ENCODE measurements around the gene ITPR1.

Gene ITPR1

GRCh38 chr3:4839278-4839677 lies 346.1 kb downstream of the ITPR1 start:
- POLR2A ChIA-PET: no interaction called here
- CTCF ChIA-PET: interaction anchor here (0.7 to 0.9 kb wide), 2 partner anchors 14 to 69 kb away, joined by 3 to 4 read pairs; no protein-coding TSS in a partner anchor
- no peak for DNase-seq (ENCODE audit: extremely low spot score)
- TF ChIP-seq FOXA1 (IDR thresholded peaks at IDR 0.05) (no peak), ARNT (IDR thresholded peaks at IDR 0.05) (no peak), ZNF384 (IDR thresholded peaks at IDR 0.05) (no peak), BHLHE40 (IDR thresholded peaks at IDR 0.05; ENCODE audit: borderline replicate concordance) (no peak), SUZ12 (IDR thresholded peaks at IDR 0.05) (no peak)

- POLR2A ChIA-PET: no interaction called here
- CTCF ChIA-PET: no interaction called here
Observed at GRCh38 chr3:4841225-4841624, 348.1 kb downstream of the ITPR1 start.

GRCh38 chr3:4841776-4842440 lies 348.8 kb downstream of the ITPR1 start:
- POLR2A ChIA-PET: no interaction called here
- no peak for TF ChIP-seq PKNOX1 (IDR thresholded peaks at IDR 0.05)

More at GRCh38 chr3:4841225-4841624, 348.1 kb downstream of the ITPR1 start:
- TF ChIP-seq FOXK2 (IDR thresholded peaks at IDR 0.05) (no peak), ARNT (IDR thresholded peaks at IDR 0.05) (no peak), TARDBP (IDR thresholded peaks at IDR 0.05) (no peak), ELF4 (IDR thresholded peaks at IDR 0.05) (no peak), FOXM1 (IDR thresholded peaks at IDR 0.05; ENCODE audit: borderline replicate concordance) (no peak), NFRKB (IDR thresholded peaks at IDR 0.05) (no peak), HDGF (IDR thresholded peaks at IDR 0.05; ENCODE audit: borderline replicate concordance) (no peak), PKNOX1 (IDR thresholded peaks at IDR 0.05) (no peak), SP1 (IDR thresholded peaks at IDR 0.05) (no peak)
- DNase-seq (ENCODE audit: extremely low spot score): no peak

GRCh38 chr3:4843619-4844018 lies 350.5 kb downstream of the ITPR1 start:
- ChIA-PET CTCF (no interaction called here), POLR2A (no interaction called here)
- TF ChIP-seq SUZ12 (IDR thresholded peaks at IDR 0.05) (no peak), BHLHE40 (IDR thresholded peaks at IDR 0.05; ENCODE audit: borderline replicate concordance) (no peak), ELF4 (IDR thresholded peaks at IDR 0.05) (no peak), ZNF384 (IDR thresholded peaks at IDR 0.05) (no peak), ARNT (IDR thresholded peaks at IDR 0.05) (no peak), CTBP1 (IDR thresholded peaks at IDR 0.05; ENCODE audit: borderline replicate concordance) (no peak), NFRKB (IDR thresholded peaks at IDR 0.05) (no peak), FOXM1 (IDR thresholded peaks at IDR 0.05; ENCODE audit: borderline replicate concordance) (no peak)
- DNase-seq (ENCODE audit: extremely low spot score): no peak

More at GRCh38 chr3:4841776-4842440, 348.8 kb downstream of the ITPR1 start:
- no peak for DNase-seq (ENCODE audit: extremely low spot score)
- CTCF ChIA-PET: no interaction called here

- ChIA-PET POLR2A (no interaction called here), CTCF (no interaction called here)
- DNase-seq (ENCODE audit: extremely low spot score): no peak
- TF ChIP-seq PKNOX1 (IDR thresholded peaks at IDR 0.05) (no peak), ARNT (IDR thresholded peaks at IDR 0.05) (no peak), SP1 (IDR thresholded peaks at IDR 0.05) (no peak), TARDBP (IDR thresholded peaks at IDR 0.05) (no peak), FOXM1 (IDR thresholded peaks at IDR 0.05; ENCODE audit: borderline replicate concordance) (no peak), FOXK2 (IDR thresholded peaks at IDR 0.05) (no peak), BHLHE40 (IDR thresholded peaks at IDR 0.05; ENCODE audit: borderline replicate concordance) (no peak), CTBP1 (IDR thresholded peaks at IDR 0.05; ENCODE audit: borderline replicate concordance) (no peak), L3MBTL2 (conservative IDR thresholded peaks at IDR 0.05) (no peak), ZNF384 (IDR thresholded peaks at IDR 0.05) (no peak)
Observed at GRCh38 chr3:4845882-4846281, 352.7 kb downstream of the ITPR1 start.

GRCh38 chr3:4846543-4846942 lies 353.4 kb downstream of the ITPR1 start:
- DNase-seq (ENCODE audit: extremely low spot score): no peak
- ChIA-PET POLR2A (no interaction called here), CTCF (no interaction called here)
- TF ChIP-seq L3MBTL2 (conservative IDR thresholded peaks at IDR 0.05): no peak
- no peak for TF ChIP-seq FOXM1 (IDR thresholded peaks at IDR 0.05; ENCODE audit: borderline replicate concordance)

- POLR2A ChIA-PET: interaction anchor here (1.1 kb wide), 1 partner anchor 24 kb away, joined by 3 read pairs; no protein-coding TSS in a partner anchor
Observed at GRCh38 chr3:4848176-4848825, 355.2 kb downstream of the ITPR1 start.

More at GRCh38 chr3:4848176-4848825, 355.2 kb downstream of the ITPR1 start:
- TF ChIP-seq FOXA1 (IDR thresholded peaks at IDR 0.05) (no peak), FOXK2 (IDR thresholded peaks at IDR 0.05) (no peak), BHLHE40 (IDR thresholded peaks at IDR 0.05; ENCODE audit: borderline replicate concordance) (no peak), ELF4 (IDR thresholded peaks at IDR 0.05) (no peak), ARNT (IDR thresholded peaks at IDR 0.05) (no peak), NFRKB (IDR thresholded peaks at IDR 0.05) (no peak), SUZ12 (IDR thresholded peaks at IDR 0.05) (no peak)
- CTCF ChIA-PET: interaction anchor here (0.5 kb wide), 1 partner anchor 497 kb away, joined by 3 read pairs; no protein-coding TSS in a partner anchor
- DNase-seq (ENCODE audit: extremely low spot score): no peak

Data from HEK293T (cell line).